ENCODE results near the gene UBE2V1. TPM values are rescaled to one million over a fixed set of nuclear protein-coding genes. Genes with fewer than 3 reads are reported as not detected.

Gene UBE2V1
- total RNA-seq, 3 donors from 2014 or later (not counting 1 experiment from before 2014, with no cell fraction given), result 194 to 238 (median 236) TPM

DNA sequence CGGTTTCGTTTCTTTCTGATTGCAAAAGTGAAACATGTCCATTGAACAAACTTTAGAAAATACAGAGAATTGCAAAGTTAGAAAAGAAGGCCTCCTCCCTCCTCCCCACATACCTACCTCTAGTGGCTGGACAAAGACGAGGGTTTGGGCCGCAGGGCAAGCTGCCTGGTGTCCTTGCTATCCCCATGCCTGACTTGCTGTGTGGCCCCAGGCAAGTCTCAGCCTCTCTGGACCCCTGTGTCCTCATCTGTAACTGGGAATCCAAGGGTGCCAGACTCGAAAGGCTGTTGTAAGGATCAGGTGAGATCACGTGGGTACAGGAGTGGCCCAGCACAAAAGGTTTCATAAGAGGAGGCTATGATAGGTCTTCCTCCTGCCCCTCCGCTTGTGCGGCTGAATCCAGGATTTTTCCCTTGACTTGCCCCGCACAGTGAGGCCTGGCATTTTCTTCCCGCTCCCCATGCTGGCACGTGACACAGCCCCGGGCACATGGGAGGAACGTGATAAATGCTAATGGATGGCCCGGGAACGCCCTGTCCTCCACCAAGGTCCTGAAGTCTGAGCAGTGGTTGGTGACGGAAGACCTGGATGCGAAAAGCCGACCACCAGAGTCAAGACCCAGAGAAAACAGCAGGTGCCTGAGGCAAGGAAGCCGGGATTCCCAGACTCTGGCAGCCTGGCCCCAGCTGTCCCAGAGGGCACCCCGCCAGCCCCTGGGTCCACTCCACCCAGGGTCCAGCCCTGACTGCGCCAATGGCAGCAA is 55.8 kb downstream of the UBE2V1 start:
- WGBS (ENCODE audit: insufficient coverage), result 95% methylated on average over 19 of the region's 21 CpGs
- Histone ChIP-seq H3K27ac (ENCODE audit: low read length) (no peak overlapping the region), H3K4me3 (ENCODE audit: low read length) (no peak overlapping the region), H3K36me3 (ENCODE audit: control insufficient read depth, insufficient read depth, low read length) (no peaks in the 10 kb centered on the region), H3K9me3 (ENCODE audit: control insufficient read depth, insufficient read depth, low read length) (no peaks in the 10 kb centered on the region), H3K27me3 (ENCODE audit: control insufficient read depth, insufficient read depth, low read length) (no peaks in the 10 kb centered on the region), H3K4me1 (ENCODE audit: control insufficient read depth, insufficient read depth, low read length) (peaks cover 7% of the 10 kb centered on the region)
- Mint-ChIP-seq H3K4me3 (no peak overlapping the region), H3K27me3 (ENCODE audit: low read depth in 2 of 2) (no peaks in the 10 kb centered on the region), H3K9me3 (no peaks in the 10 kb centered on the region), H3K27ac (no peak overlapping the region), H3K4me1 (no peaks in the 10 kb centered on the region), H3K36me3 (no peaks in the 10 kb centered on the region)
- ATAC-seq (no peak), DNase-seq (no peak)
- intact Hi-C loops (cut with micrococcal nuclease), result no loop called here
- TF ChIP-seq, protein P1, sequence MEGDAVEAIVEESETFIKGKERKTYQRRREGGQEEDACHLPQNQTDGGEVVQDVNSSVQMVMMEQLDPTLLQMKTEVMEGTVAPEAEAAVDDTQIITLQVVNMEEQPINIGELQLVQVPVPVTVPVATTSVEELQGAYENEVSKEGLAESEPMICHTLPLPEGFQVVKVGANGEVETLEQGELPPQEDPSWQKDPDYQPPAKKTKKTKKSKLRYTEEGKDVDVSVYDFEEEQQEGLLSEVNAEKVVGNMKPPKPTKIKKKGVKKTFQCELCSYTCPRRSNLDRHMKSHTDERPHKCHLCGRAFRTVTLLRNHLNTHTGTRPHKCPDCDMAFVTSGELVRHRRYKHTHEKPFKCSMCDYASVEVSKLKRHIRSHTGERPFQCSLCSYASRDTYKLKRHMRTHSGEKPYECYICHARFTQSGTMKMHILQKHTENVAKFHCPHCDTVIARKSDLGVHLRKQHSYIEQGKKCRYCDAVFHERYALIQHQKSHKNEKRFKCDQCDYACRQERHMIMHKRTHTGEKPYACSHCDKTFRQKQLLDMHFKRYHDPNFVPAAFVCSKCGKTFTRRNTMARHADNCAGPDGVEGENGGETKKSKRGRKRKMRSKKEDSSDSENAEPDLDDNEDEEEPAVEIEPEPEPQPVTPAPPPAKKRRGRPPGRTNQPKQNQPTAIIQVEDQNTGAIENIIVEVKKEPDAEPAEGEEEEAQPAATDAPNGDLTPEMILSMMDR (IDR thresholded peaks at IDR 0.05), result no peak

DNA sequence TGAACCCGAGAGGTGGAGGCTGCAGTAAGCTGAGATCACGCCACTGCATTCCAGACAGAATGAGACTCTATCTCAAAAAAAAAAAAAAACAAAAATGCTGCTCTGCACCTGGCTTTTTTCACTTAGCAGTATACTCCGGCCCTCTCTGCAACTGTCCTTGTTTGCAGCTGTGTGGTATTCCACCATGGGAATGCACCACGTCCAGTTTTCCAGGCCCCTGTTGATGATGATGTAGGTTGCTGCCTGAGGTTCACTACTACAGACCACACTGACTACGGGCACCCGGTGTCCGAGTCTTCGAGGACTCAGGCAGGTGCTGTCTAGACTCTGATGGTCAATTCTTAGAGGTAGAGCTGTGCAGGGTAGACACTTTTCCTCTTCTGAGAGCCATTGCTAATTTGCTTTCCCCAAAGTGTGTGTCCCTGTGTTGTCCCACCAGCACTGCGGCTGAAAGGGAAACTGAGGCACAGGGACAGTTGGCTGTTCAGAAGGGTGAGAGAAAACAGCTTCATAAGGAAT is 56.5 kb downstream of the UBE2V1 start:
- H3K4me1 ChIP-seq (ENCODE audit: control insufficient read depth, insufficient read depth, low read length), result peaks cover 7% of the 10 kb centered on the region
- H3K27me3 ChIP-seq (ENCODE audit: control insufficient read depth, insufficient read depth, low read length), result no peaks in the 10 kb centered on the region
- no peak overlapping the region for H3K27ac Mint-ChIP-seq
- no peaks in the 10 kb centered on the region for H3K9me3 Mint-ChIP-seq
- no peak overlapping the region for H3K27ac ChIP-seq (ENCODE audit: low read length)
- intact Hi-C loops (cut with micrococcal nuclease), result no loop called here
- H3K36me3 ChIP-seq (ENCODE audit: control insufficient read depth, insufficient read depth, low read length), result no peaks in the 10 kb centered on the region
- 94% methylated on average over 8 of the region's 9 CpGs for WGBS (ENCODE audit: insufficient coverage)
- DNase-seq, result no peak
- no peaks in the 10 kb centered on the region for H3K4me1 Mint-ChIP-seq
- no peaks in the 10 kb centered on the region for H3K36me3 Mint-ChIP-seq
- no peak overlapping the region for H3K4me3 ChIP-seq (ENCODE audit: low read length)
- no peak overlapping the region for H3K4me3 Mint-ChIP-seq
- TF ChIP-seq, protein P1 (IDR thresholded peaks at IDR 0.05), result no peak
- ATAC-seq, result no peak
- no peaks in the 10 kb centered on the region for H3K27me3 Mint-ChIP-seq (ENCODE audit: low read depth in 2 of 2)
- H3K9me3 ChIP-seq (ENCODE audit: control insufficient read depth, insufficient read depth, low read length), result no peaks in the 10 kb centered on the region

DNA sequence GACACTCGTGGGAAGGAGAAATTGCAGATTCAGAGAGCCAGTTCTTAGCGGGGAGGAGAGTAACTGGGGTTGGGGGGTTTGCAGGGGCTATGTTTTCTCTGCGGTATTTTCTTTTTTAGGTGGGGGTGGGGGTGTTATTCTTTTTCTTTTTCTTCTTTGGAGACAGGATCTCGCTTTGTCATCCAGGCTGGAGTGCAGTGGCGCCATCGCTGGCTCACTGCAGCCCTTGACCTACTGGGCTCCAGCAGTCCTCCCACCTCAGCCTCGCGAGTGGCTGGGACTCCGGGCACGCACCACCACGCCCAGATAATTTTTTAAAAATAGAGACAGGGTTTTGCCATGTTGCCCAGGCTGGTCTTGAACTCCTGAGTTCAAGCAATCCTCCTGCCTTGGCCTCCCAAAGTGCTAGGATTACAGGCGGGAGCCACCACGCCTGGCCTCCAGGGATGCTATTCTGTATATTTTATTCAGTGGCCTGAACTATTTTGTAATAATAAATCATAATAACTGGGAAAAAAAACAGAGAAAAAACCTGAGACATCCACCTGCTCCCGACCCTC is 57.3 kb downstream of the UBE2V1 start:
- ATAC-seq, result no peak
- 82% methylated on average over 12 of the region's 14 CpGs for WGBS (ENCODE audit: insufficient coverage)
- intact Hi-C loops (cut with micrococcal nuclease), result no loop called here

More for the DNA sequence above, 57.3 kb downstream of the UBE2V1 start:
- Mint-ChIP-seq H3K9me3 (no peaks in the 10 kb centered on the region), H3K27ac (no peak overlapping the region), H3K4me3 (no peak overlapping the region), H3K4me1 (no peaks in the 10 kb centered on the region), H3K36me3 (no peaks in the 10 kb centered on the region), H3K27me3 (ENCODE audit: low read depth in 2 of 2) (no peaks in the 10 kb centered on the region)
- Histone ChIP-seq H3K36me3 (ENCODE audit: control insufficient read depth, insufficient read depth, low read length) (no peaks in the 10 kb centered on the region), H3K27ac (ENCODE audit: low read length) (no peak overlapping the region), H3K4me1 (ENCODE audit: control insufficient read depth, insufficient read depth, low read length) (peaks cover 7% of the 10 kb centered on the region), H3K9me3 (ENCODE audit: control insufficient read depth, insufficient read depth, low read length) (no peaks in the 10 kb centered on the region), H3K27me3 (ENCODE audit: control insufficient read depth, insufficient read depth, low read length) (no peaks in the 10 kb centered on the region), H3K4me3 (ENCODE audit: low read length) (no peak overlapping the region)
- TF ChIP-seq, protein P1 (IDR thresholded peaks at IDR 0.05), result no peak
- no peak for DNase-seq
